Choroid plexus epithelial cell (primary cell): ENCODE data around the gene MYO10.

Experiments used
- DNase-seq: peaks from one replicate; pipeline ENCODE4 v3.0.0-alpha.2; 2010; ENCODE audit warnings: low read depth
- H3K4me3 ChIP-seq: 2 replicates; pipeline ENCODE4 v1.5.1; 2011; ENCODE audit warnings: low read depth, mild to moderate bottlenecking, control low read depth, low read length, moderate library complexity
- CTCF ChIP-seq: conservative IDR thresholded peaks from 2 replicates; pipeline ENCODE4 v1.5.1; 2011; ENCODE audit warnings: low read depth, mild to moderate bottlenecking, control low read depth, inconsistent platforms, low read length, moderate library complexity

MYO10 gene

GRCh38 chr5:16976625-16977008 lies 40.5 kb upstream of the MYO10 start:
- DNase-seq: no peak
- TF ChIP-seq CTCF: no peak
- no peak overlapping the region for H3K4me3 ChIP-seq

DNA sequence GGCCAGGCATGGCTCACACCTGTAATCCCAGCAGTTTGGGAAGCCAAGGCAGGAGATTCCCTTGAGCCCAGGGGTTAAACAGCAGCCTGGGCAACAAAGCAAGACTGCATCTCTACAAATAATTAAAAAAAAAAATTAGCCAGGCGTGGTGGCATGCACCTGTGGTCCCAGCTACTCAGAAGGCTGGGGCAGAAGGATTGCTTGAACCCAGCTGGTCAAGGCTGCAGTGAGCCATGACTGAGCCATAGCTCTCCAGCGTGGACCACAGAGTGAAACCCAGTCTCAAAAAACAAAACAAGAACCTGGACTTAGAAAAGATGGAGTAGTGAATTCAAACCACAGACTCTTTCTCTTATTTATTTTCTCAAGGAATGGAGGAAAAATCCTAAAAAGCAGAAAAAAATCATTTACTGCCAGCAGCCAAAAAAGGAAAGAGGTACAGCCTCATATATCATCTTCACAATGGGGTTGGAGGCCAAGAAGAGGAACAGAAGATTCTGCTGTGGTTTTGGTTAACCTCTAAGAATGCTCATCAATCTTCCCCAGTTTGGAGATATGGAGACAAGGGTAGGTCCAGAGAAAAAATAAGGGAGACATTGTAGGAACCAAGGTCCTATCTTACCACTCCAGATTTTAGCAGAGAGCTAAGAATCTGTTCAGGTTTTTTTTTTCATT lies 40.0 kb upstream of the MYO10 start:
- TF ChIP-seq CTCF: no peak
- no peak overlapping the region for H3K4me3 ChIP-seq
- DNase-seq: no peak

- TF ChIP-seq CTCF: no peak
- H3K4me3 ChIP-seq: no peak overlapping the region
- DNase-seq: no peak
Observed at GRCh38 chr5:16974981-16975380, 38.9 kb upstream of the MYO10 start.

- no peak for DNase-seq
- no peak overlapping the region for H3K4me3 ChIP-seq
- no peak for TF ChIP-seq CTCF
Observed at GRCh38 chr5:16970826-16971225, 34.7 kb upstream of the MYO10 start.

- DNase-seq: no peak
- H3K4me3 ChIP-seq: no peak overlapping the region
- no peak for TF ChIP-seq CTCF
Observed at GRCh38 chr5:16970260-16970659, 34.2 kb upstream of the MYO10 start.

GRCh38 chr5:16965581-16965980 lies 29.5 kb upstream of the MYO10 start:
- H3K4me3 ChIP-seq: no peak overlapping the region
- no peak for TF ChIP-seq CTCF
- no peak for DNase-seq

DNA sequence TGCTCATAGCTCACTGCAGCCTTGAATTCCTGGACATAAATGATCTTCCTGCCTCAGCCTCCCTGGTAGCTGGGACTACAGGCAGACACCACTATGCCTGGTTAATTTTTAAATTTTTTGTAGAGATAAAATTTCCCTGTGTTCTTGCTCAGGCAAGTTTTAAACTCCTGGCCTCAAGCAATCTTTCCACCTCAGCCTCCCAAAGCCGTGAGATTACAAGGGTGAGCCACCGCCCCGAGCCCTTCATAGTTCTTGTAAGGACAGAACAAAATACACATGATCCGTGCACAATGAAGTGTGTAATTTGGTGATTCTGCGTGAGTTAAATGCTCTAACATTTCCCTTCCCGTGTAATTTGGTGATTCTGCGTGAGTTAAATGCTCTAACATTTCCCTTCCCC lies 27.7 kb upstream of the MYO10 start:
- DNase-seq: no peak
- no peak for TF ChIP-seq CTCF

More for the DNA sequence above, 27.7 kb upstream of the MYO10 start:
- no peak overlapping the region for H3K4me3 ChIP-seq
